Trophoblast cell (in vitro differentiated cells and primary cell): ENCODE measurements around the gene TNS2.

Experiments used
- DNase-seq, 2 donors: peaks; one replicate each; pipeline ENCODE4 v3.0.0-alpha.2; 2016
- H2AFZ ChIP-seq: 2 replicates; pipeline ENCODE4 v1.6.1; 2013; ENCODE audit warnings: low read length, moderate library complexity, mild to moderate bottlenecking; ENCODE audit not compliant: insufficient read depth, poor library complexity
- H2AK5ac ChIP-seq: 2 replicates; pipeline ENCODE4 v1.6.1; 2013; ENCODE audit warnings: mild to moderate bottlenecking, low read length
- H2BK120ac ChIP-seq: 2 replicates; pipeline ENCODE4 v1.6.1; 2013; ENCODE audit warnings: low read length, mild to moderate bottlenecking, moderate library complexity; ENCODE audit not compliant: insufficient read depth, poor library complexity
- H2BK12ac ChIP-seq: 2 replicates; pipeline ENCODE4 v1.6.1; 2013; ENCODE audit warnings: mild to moderate bottlenecking, low read length, moderate library complexity
- H2BK5ac ChIP-seq: 2 replicates; pipeline ENCODE4 v1.6.1; 2013; ENCODE audit warnings: low read length, low read depth, moderate library complexity, mild to moderate bottlenecking; ENCODE audit not compliant: poor library complexity
- H3K14ac ChIP-seq: 2 replicates; pipeline ENCODE4 v1.6.1; 2013; ENCODE audit warnings: mild to moderate bottlenecking, low read length
- H3K18ac ChIP-seq: 2 replicates; pipeline ENCODE4 v1.6.1; 2013; ENCODE audit warnings: mild to moderate bottlenecking, low read length
- H3K23ac ChIP-seq: 2 replicates; pipeline ENCODE4 v1.6.1; 2013; ENCODE audit warnings: low read length
- H3K27ac ChIP-seq: 2 replicates; pipeline ENCODE4 v1.5.1; 2013; ENCODE audit warnings: low read depth, mild to moderate bottlenecking, inconsistent platforms, low read length, moderate library complexity
- H3K27me3 ChIP-seq: 2 replicates; pipeline ENCODE4 v1.6.1; 2013; ENCODE audit warnings: inconsistent platforms, mild to moderate bottlenecking, low read length, moderate library complexity; ENCODE audit not compliant: insufficient read depth
- H3K36me3 ChIP-seq, 2 experiments: 1 replicate in 1 of 2; 2 replicates in 1 of 2; pipeline ENCODE4 v1.6.1; 2013; ENCODE audit warnings: low read length in 2 of 2, mild to moderate bottlenecking in 2 of 2, moderate library complexity in 1 of 2; ENCODE audit not compliant: insufficient read depth in 2 of 2, control insufficient read depth in 1 of 2
- H3K4ac ChIP-seq: 2 replicates; pipeline ENCODE4 v1.6.1; 2013; ENCODE audit warnings: low read depth, mild to moderate bottlenecking, low read length, moderate library complexity
- H3K4me1 ChIP-seq, 2 experiments: 1 replicate in 1 of 2; 2 replicates in 1 of 2; pipeline ENCODE4 v1.6.1; 2013; ENCODE audit warnings: low read length in 2 of 2, mild to moderate bottlenecking in 2 of 2, moderate library complexity in 1 of 2; ENCODE audit not compliant: insufficient read depth in 2 of 2, control insufficient read depth in 1 of 2
- H3K4me2 ChIP-seq: 2 replicates; pipeline ENCODE4 v1.6.1; 2013; ENCODE audit warnings: inconsistent platforms, mild to moderate bottlenecking, low read length, moderate library complexity
- H3K4me3 ChIP-seq: 2 replicates; pipeline ENCODE4 v1.5.1; 2013; ENCODE audit warnings: mild to moderate bottlenecking, low read depth, low read length, inconsistent platforms
- H3K79me1 ChIP-seq: one replicate; pipeline ENCODE4 v1.6.1; 2013; ENCODE audit warnings: low read length
- H3K79me2 ChIP-seq: 2 replicates; pipeline ENCODE4 v1.6.1; 2013; ENCODE audit warnings: low read length, mild to moderate bottlenecking; ENCODE audit not compliant: control insufficient read depth, insufficient read depth, poor library complexity
- H3K9ac ChIP-seq: 2 replicates; pipeline ENCODE4 v1.6.1; 2013; ENCODE audit warnings: mild to moderate bottlenecking, low read length
- H3K9me3 ChIP-seq: 2 replicates; pipeline ENCODE4 v1.6.1; 2013; ENCODE audit warnings: low read depth, mild to moderate bottlenecking, control low read depth, inconsistent platforms, low read length; ENCODE audit not compliant: insufficient read depth
- H4K12ac ChIP-seq: 2 replicates; pipeline ENCODE4 v1.6.1; 2013; ENCODE audit warnings: low read depth, mild to moderate bottlenecking, low read length, moderate library complexity
- H4K8ac ChIP-seq: 2 replicates; pipeline ENCODE4 v1.6.1; 2013; ENCODE audit warnings: low read depth, mild to moderate bottlenecking, low read length, moderate library complexity
- H4K91ac ChIP-seq: one replicate; pipeline ENCODE4 v1.6.1; 2013; ENCODE audit warnings: low read depth, mild to moderate bottlenecking, low read length, moderate library complexity
- WGBS: extraction: QIAGEN DNeasy Blood & Tissue Kit; methylation state at CpG from one replicate; pipeline ENCODE4 v1.1.7; 2013; ENCODE audit warnings: missing lambda C conversion rate; ENCODE audit not compliant: insufficient read length, insufficient coverage; ENCODE audit errors: extremely low coverage; 5-methylcytosine and 5-hydroxymethylcytosine counted together

Gene TNS2

DNA sequence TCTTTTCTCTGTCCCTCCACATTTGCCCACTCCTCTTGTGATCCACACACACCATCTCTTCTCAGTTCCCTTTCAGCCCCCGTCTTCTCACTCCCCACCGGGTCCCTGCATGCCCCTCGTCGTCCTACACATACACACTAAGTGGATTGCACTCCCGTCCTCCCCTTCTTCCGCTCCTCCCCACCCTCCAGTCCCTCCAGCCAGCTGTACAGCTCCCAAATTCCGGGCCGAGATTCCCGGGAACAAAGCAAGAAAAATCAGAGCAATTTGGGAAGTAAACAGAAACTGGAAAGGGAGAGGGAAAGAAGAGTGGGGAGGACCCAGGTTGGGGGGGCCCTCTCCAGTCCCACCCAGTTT lies 47.3 kb downstream of the TNS2 start:
- H3K79me2 ChIP-seq, result no peaks in the 10 kb centered on the region
- no peak overlapping the region for H2BK5ac ChIP-seq
- no peak overlapping the region for H3K9ac ChIP-seq
- no peak overlapping the region for H3K14ac ChIP-seq
- H3K79me1 ChIP-seq, result no peaks in the 10 kb centered on the region
- no peak overlapping the region for H3K4ac ChIP-seq
- WGBS, result no CpG with 5 or more reads among the region's 9 CpGs
- no peak overlapping the region for H3K23ac ChIP-seq
- H2AFZ ChIP-seq, result no peak overlapping the region
- no peak overlapping the region for H4K91ac ChIP-seq
- H2BK120ac ChIP-seq, result no peak overlapping the region
- H3K27ac ChIP-seq, result no peak overlapping the region
- peaks cover 34% of the 10 kb centered on the region for H3K27me3 ChIP-seq
- H2BK12ac ChIP-seq, result no peak overlapping the region
- no peaks in the 10 kb centered on the region for H3K36me3 ChIP-seq
- H3K4me2 ChIP-seq, result peak overlapping the region; percentile 69
- H4K12ac ChIP-seq, result no peak overlapping the region
- H4K8ac ChIP-seq, result no peak overlapping the region
- H3K9me3 ChIP-seq, result peaks cover 7% of the 10 kb centered on the region
- DNase-seq, result no peak
- H3K18ac ChIP-seq, result no peak overlapping the region
- H3K4me3 ChIP-seq, result peak overlapping the region; percentile 14
- H2AK5ac ChIP-seq, result no peak overlapping the region
- peaks cover 3 to 12% of the 10 kb centered on the region in 2 experiments for H3K4me1 ChIP-seq

- Histone ChIP-seq H3K79me1 (no peaks in the 10 kb centered on the region), H3K27me3 (peaks cover 34% of the 10 kb centered on the region), H3K14ac (no peak within 1 kb of the TSS), H2AFZ (peak within 1 kb of the TSS; percentile 19), H3K9ac (no peak within 1 kb of the TSS), H3K4ac (no peak within 1 kb of the TSS), H4K12ac (no peak within 1 kb of the TSS), H2BK120ac (no peak within 1 kb of the TSS), H3K4me1 (peaks cover 3 to 12% of the 10 kb centered on the region in 2 experiments), H3K23ac (no peak within 1 kb of the TSS), H3K18ac (no peak within 1 kb of the TSS), H4K91ac (no peak within 1 kb of the TSS), H3K79me2 (no peaks in the 10 kb centered on the region), H2BK5ac (no peak within 1 kb of the TSS), H3K27ac (no peak within 1 kb of the TSS), H4K8ac (no peak within 1 kb of the TSS), H2AK5ac (no peak within 1 kb of the TSS), H3K4me3 (peak within 1 kb of the TSS; percentile 57), H3K9me3 (peaks cover 7% of the 10 kb centered on the region), H3K36me3 (no peaks in the 10 kb centered on the region), H2BK12ac (no peak within 1 kb of the TSS), H3K4me2 (peak within 1 kb of the TSS; percentile 69)
- no CpG with 5 or more reads among the region's 51 CpGs for WGBS
- peak in 1 of 2 donors; percentile 47 for DNase-seq
These were observed 47.9 kb downstream of the TNS2 start, which contains the start of gene IGFBP6 for GRCh38 chr12:53097564-53098353. IGFBP6 (plus strand) TSS chr12:53097667; CDS start chr12:53097718, 51 bp downstream.

GRCh38 chr12:53098354-53098981 lies 48.6 kb downstream of the TNS2 start:
- H3K79me1 ChIP-seq, result no peaks in the 10 kb centered on the region
- no peak overlapping the region for H3K14ac ChIP-seq
- H2BK5ac ChIP-seq, result no peak overlapping the region
- H2AFZ ChIP-seq, result no peak overlapping the region
- H3K18ac ChIP-seq, result no peak overlapping the region
- H3K23ac ChIP-seq, result no peak overlapping the region
- peaks cover 34% of the 10 kb centered on the region for H3K27me3 ChIP-seq
- DNase-seq, result no peak
- H3K4me1 ChIP-seq, result peaks cover 3 to 12% of the 10 kb centered on the region in 2 experiments
- H2BK12ac ChIP-seq, result no peak overlapping the region
- H3K79me2 ChIP-seq, result no peaks in the 10 kb centered on the region
- no peak overlapping the region for H2BK120ac ChIP-seq
- H4K91ac ChIP-seq, result no peak overlapping the region
- no peak overlapping the region for H4K12ac ChIP-seq
- peak overlapping the region; percentile 69 for H3K4me2 ChIP-seq
- no peak overlapping the region for H3K27ac ChIP-seq
- H3K4ac ChIP-seq, result no peak overlapping the region
- H3K9ac ChIP-seq, result no peak overlapping the region
- H3K36me3 ChIP-seq, result no peaks in the 10 kb centered on the region
- H3K4me3 ChIP-seq, result no peak overlapping the region
- H3K9me3 ChIP-seq, result peaks cover 7% of the 10 kb centered on the region
- no peak overlapping the region for H4K8ac ChIP-seq
- WGBS, result no CpG with 5 or more reads among the region's 13 CpGs
- H2AK5ac ChIP-seq, result no peak overlapping the region

- Histone ChIP-seq H2BK12ac (no peak overlapping the region), H4K8ac (no peak overlapping the region), H3K36me3 (no peaks in the 10 kb centered on the region), H4K91ac (no peak overlapping the region), H3K27ac (no peak overlapping the region), H3K9me3 (peaks cover 7% of the 10 kb centered on the region), H2AK5ac (no peak overlapping the region), H3K4me1 (peaks cover 3 to 12% of the 10 kb centered on the region in 2 experiments), H3K27me3 (peaks cover 34% of the 10 kb centered on the region), H3K4me3 (no peak overlapping the region), H3K4me2 (no peak overlapping the region), H3K79me1 (no peaks in the 10 kb centered on the region), H3K79me2 (no peaks in the 10 kb centered on the region), H3K18ac (no peak overlapping the region), H2BK5ac (no peak overlapping the region), H2AFZ (no peak overlapping the region), H3K23ac (no peak overlapping the region), H3K14ac (no peak overlapping the region), H3K4ac (no peak overlapping the region), H3K9ac (no peak overlapping the region), H2BK120ac (no peak overlapping the region), H4K12ac (no peak overlapping the region)
- peak; percentile 54 to 79 for DNase-seq
- no CpG with 5 or more reads among the region's 6 CpGs for WGBS
These were observed 49.4 kb downstream of the TNS2 start for GRCh38 chr12:53099071-53099882.
